Panc1 (cell line): Measurements from ENCODE around the gene HBEGF.

Source experiments
- POLR2AphosphoS5 ChIP-seq: IDR thresholded peaks from 2 replicates; pipeline ENCODE4 v1.6.1; 2012; ENCODE audit warnings: mild to moderate bottlenecking, low read depth, low read length, moderate library complexity
- REST ChIP-seq, 2 experiments: IDR thresholded peaks; 2 replicates each; pipeline ENCODE4 v1.6.1; 2011 to 2012; ENCODE audit warnings: low read depth in 2 of 2, control low read depth in 1 of 2, low read length in 1 of 2, mild to moderate bottlenecking in 1 of 2, moderate library complexity in 1 of 2; ENCODE audit not compliant: insufficient read depth in 1 of 2
- TF ChIP-seq, protein P1 (sequence below): fragments of 450-650 bp; IDR thresholded peaks from 2 replicates; pipeline ENCODE4 v1.5.1; 2017; ENCODE audit warnings: mild to moderate bottlenecking

- TF ChIP-seq, protein P1, sequence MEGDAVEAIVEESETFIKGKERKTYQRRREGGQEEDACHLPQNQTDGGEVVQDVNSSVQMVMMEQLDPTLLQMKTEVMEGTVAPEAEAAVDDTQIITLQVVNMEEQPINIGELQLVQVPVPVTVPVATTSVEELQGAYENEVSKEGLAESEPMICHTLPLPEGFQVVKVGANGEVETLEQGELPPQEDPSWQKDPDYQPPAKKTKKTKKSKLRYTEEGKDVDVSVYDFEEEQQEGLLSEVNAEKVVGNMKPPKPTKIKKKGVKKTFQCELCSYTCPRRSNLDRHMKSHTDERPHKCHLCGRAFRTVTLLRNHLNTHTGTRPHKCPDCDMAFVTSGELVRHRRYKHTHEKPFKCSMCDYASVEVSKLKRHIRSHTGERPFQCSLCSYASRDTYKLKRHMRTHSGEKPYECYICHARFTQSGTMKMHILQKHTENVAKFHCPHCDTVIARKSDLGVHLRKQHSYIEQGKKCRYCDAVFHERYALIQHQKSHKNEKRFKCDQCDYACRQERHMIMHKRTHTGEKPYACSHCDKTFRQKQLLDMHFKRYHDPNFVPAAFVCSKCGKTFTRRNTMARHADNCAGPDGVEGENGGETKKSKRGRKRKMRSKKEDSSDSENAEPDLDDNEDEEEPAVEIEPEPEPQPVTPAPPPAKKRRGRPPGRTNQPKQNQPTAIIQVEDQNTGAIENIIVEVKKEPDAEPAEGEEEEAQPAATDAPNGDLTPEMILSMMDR, result no peak
- no peak for TF ChIP-seq POLR2AphosphoS5
- no peak for TF ChIP-seq REST (IDR thresholded peaks at IDR 0.05; ENCODE audit: insufficient read depth in 1 of 2, low read depth in 2 of 2, low read length in 1 of 2)
Measured at GRCh38 chr5:140295414-140295813, 51.0 kb downstream of the HBEGF start.
